Nephron (organoid): Measurements from ENCODE around the gene ACTR6.

Experiments used
- H3K27ac Mint-ChIP-seq, 3 experiments: 2 replicates each; pipeline ENCODE4 v1.8.0; 2020; ENCODE audit warnings: mixed read lengths in 3 of 3, mild to moderate bottlenecking in 2 of 3, moderate library complexity in 1 of 3
- H3K27me3 Mint-ChIP-seq: 2 replicates; pipeline ENCODE4 v1.8.0; 2021; ENCODE audit warnings: low read depth, mild to moderate bottlenecking, moderate library complexity, mixed read lengths
- H3K36me3 Mint-ChIP-seq: 2 replicates; pipeline ENCODE4 v1.8.0; 2020; ENCODE audit warnings: low read depth, mixed read lengths
- H3K4me1 Mint-ChIP-seq: 2 replicates; pipeline ENCODE4 v1.8.0; 2020; ENCODE audit warnings: mixed read lengths
- H3K4me3 Mint-ChIP-seq, 3 experiments: 2 replicates each; pipeline ENCODE4 v1.8.0; 2020; ENCODE audit warnings: mild to moderate bottlenecking in 3 of 3, mixed read lengths in 3 of 3, moderate library complexity in 2 of 3
- H3K9me3 Mint-ChIP-seq: 2 replicates; pipeline ENCODE4 v1.8.0; 2020; ENCODE audit warnings: mixed read lengths
- TF ChIP-seq, protein P1 (sequence below), 3 experiments: fragments of 200-600 bp; sonication (generic); IDR thresholded peaks; one replicate each; pipeline ENCODE4 v1.5.0; 2021; ENCODE audit warnings: antibody characterized with exemption in 3 of 3; ENCODE audit not compliant: unreplicated experiment in 3 of 3

Gene ACTR6

GRCh38 chr12:100268835-100269564 lies 68.4 kb downstream of the ACTR6 start:
- TF ChIP-seq, protein P1, sequence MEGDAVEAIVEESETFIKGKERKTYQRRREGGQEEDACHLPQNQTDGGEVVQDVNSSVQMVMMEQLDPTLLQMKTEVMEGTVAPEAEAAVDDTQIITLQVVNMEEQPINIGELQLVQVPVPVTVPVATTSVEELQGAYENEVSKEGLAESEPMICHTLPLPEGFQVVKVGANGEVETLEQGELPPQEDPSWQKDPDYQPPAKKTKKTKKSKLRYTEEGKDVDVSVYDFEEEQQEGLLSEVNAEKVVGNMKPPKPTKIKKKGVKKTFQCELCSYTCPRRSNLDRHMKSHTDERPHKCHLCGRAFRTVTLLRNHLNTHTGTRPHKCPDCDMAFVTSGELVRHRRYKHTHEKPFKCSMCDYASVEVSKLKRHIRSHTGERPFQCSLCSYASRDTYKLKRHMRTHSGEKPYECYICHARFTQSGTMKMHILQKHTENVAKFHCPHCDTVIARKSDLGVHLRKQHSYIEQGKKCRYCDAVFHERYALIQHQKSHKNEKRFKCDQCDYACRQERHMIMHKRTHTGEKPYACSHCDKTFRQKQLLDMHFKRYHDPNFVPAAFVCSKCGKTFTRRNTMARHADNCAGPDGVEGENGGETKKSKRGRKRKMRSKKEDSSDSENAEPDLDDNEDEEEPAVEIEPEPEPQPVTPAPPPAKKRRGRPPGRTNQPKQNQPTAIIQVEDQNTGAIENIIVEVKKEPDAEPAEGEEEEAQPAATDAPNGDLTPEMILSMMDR (IDR thresholded peaks at IDR 0.05; ENCODE audit: unreplicated experiment in 3 of 3): no peak
- peaks cover 10% of the 10 kb centered on the region for H3K36me3 Mint-ChIP-seq
- H3K4me1 Mint-ChIP-seq: peaks cover 34% of the 10 kb centered on the region
- H3K9me3 Mint-ChIP-seq: no peaks in the 10 kb centered on the region
- peak overlapping the region; percentile 98 to 99 (median 98) for H3K4me3 Mint-ChIP-seq
- peak overlapping the region; percentile 86 to 99 (median 98) for H3K27ac Mint-ChIP-seq
- no peaks in the 10 kb centered on the region for H3K27me3 Mint-ChIP-seq

DNA sequence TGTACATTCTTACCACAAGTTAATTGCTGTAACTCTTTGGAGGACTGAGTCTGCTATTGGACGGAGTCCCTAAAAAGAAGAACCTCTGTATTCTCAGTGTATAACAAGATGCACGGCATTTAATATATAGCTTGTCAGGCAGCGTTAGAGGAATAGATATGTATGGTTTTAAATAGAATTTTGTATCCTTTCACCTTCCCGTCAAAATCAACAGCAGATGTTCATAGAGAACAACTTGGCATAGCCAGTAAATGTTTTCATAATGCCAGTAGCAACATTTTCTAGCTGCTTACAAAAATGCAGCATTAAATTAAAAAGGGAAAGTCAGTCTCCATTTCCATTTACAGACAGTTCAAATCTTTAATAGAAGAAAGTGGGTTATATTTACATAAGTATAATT lies 73.2 kb downstream of the ACTR6 start:
- Mint-ChIP-seq H3K9me3 (peaks cover 4% of the 10 kb centered on the region), H3K27ac (no peak overlapping the region), H3K4me1 (peaks cover 29% of the 10 kb centered on the region), H3K36me3 (peaks cover 27% of the 10 kb centered on the region), H3K27me3 (no peaks in the 10 kb centered on the region), H3K4me3 (no peak overlapping the region)
- TF ChIP-seq, protein P1 (IDR thresholded peaks at IDR 0.05; ENCODE audit: unreplicated experiment in 3 of 3): no peak
